Measurements from ENCODE around the gene CERCAM.

DNA sequence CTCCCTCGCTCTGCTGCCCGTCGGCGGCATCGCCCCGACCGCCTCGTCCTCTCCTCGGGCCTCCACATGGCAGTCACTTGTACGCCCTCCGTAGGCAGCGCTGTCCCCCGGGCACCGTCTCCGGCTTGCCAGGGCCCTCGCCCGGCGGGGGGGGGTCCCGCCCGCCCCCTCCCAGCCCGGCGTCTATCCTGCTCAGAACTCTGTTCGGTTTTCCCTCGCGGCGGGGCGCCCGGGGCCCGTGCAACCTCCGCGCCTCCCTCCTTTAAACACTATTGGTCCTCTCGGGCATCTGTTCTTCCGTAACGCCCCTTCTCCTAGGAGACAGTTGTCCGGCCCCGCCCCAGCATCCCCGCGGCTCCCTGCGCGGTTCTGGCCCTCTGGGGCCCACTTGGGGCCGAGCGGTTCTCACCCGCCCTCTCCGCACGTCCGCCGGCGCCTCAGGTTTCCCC is 36.0 kb downstream of the CERCAM start:
- TF ChIP-seq POLR2A (IDR thresholded peaks at IDR 0.05; ENCODE audit: low read length) (no peak), GATA1 (IDR thresholded peaks at IDR 0.05; ENCODE audit: low read depth, low read length) (no peak)

Data from erythroblast (primary cell).